Thyroid gland (tissue), 4 donors: ENCODE measurements around the gene LCNL1.

Experiments
- POLR2A ChIP-seq, 2 donors: fragments of 450-650 bp; IDR thresholded peaks; one replicate each; pipeline ENCODE4 v1.6.1; 2017; ENCODE audit warnings: antibody characterized with exemption in 2 of 2, mild to moderate bottlenecking in 2 of 2, moderate library complexity in 1 of 2
- TF ChIP-seq, protein P1 (sequence below), 6 experiments: fragments of 200-600 bp in 3 of 6; fragments of 450-650 bp in 3 of 6; sonication (generic) in 3 of 6; IDR thresholded peaks; one replicate each; pipeline ENCODE4 v1.5.1; 2016 to 2019; ENCODE audit warnings: antibody characterized with exemption in 6 of 6, mild to moderate bottlenecking in 2 of 6, inconsistent platforms in 1 of 6, moderate library complexity in 1 of 6

DNA sequence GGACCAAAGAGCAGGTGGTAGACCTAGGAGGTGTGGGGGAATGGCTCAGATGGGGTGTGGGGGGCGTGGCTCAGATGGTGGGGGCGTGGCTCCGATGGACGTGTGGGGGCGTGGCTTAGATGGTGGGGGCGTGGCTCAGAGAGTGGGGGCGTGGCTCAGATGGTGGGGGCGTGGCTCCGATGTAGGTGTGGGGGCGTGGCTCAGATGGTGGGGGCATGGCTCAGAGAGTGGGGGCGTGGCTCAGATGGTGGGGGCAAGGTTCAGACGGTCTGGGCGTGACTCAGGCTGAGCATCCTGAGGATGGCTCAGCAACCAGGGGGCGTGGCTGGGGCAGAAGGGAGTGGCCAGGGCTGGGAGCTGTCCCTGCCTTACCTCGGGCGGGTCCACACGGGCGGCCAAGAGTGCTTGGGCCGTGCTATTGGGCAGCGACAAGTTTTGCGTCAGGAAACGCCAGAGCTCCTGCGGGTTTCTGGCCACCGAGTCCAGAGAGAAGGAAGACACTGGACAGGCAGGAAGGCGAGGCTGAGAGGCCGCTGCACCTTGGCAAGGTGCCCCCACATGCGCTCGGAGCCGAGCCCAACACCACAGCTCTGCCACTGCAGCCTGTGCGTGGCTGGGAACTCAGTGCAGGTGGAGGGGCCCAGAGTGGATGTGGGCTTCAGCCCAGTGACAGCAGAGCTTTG, 39.3 kb downstream of the LCNL1 start:
- TF ChIP-seq POLR2A (IDR thresholded peaks at IDR 0.05): no peak
- TF ChIP-seq, protein P1, sequence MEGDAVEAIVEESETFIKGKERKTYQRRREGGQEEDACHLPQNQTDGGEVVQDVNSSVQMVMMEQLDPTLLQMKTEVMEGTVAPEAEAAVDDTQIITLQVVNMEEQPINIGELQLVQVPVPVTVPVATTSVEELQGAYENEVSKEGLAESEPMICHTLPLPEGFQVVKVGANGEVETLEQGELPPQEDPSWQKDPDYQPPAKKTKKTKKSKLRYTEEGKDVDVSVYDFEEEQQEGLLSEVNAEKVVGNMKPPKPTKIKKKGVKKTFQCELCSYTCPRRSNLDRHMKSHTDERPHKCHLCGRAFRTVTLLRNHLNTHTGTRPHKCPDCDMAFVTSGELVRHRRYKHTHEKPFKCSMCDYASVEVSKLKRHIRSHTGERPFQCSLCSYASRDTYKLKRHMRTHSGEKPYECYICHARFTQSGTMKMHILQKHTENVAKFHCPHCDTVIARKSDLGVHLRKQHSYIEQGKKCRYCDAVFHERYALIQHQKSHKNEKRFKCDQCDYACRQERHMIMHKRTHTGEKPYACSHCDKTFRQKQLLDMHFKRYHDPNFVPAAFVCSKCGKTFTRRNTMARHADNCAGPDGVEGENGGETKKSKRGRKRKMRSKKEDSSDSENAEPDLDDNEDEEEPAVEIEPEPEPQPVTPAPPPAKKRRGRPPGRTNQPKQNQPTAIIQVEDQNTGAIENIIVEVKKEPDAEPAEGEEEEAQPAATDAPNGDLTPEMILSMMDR (IDR thresholded peaks at IDR 0.05): no peak
